GM21786 (cell line): ENCODE results near the gene VPS41.

Source experiments
- ATAC-seq: cut with Tn5 transposase; IDR thresholded peaks from one replicate; pipeline ENCODE4 v1.9.1; 2021; ENCODE audit not compliant: unreplicated experiment

VPS41 gene

DNA sequence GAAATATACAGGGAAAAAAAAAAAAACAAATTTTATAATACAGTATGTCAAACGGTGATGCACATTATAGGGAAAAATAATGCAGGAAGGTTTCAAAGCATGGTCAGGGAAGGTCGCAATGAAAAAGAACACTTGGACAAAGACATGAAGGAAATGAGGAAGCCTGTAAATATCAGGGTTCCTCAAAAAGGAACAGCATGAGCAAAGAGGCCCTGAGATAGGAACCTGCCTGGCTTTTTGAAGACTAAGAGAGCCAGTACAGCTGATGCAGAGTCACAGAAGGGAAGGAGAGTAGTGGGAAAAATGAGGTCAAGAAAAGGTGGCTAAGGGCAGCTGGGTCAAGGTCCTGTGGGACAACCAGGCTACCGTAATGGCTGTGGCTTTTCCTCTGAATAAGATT is 1.9 kb downstream of the VPS41 start:
- ATAC-seq, result no peak

DNA sequence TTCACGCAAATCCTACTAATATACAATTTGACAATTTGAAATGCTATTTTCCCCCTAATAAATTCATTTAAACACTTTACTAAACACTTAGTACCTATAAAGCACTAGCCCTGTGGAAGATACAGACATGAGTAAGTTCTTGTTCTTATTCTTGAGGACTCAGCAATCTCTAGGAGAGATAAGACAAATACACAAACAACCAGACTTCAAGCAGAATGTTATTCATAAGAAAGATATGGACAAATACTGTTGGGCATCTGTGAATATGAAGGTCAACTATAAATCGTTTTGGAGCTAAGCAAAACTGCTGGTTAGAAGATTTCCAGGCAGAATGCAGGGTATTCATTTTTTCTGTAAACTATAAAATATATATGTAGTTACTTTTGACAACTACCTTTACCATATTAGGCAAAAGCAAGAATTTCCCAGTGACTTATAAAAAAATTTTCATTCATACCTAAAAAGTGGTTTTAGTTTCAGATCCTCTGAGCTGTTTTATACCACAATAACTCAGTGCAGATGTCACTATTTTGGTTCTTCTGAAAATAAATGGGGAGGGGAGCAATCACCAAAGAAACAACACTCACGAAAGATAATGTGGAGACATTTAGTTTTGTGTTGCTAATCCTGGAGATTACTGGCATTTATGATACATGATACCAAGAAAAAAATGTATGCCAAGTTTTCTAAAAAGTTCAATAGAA is 3.8 kb downstream of the VPS41 start:
- ATAC-seq, result peak; percentile 47

DNA sequence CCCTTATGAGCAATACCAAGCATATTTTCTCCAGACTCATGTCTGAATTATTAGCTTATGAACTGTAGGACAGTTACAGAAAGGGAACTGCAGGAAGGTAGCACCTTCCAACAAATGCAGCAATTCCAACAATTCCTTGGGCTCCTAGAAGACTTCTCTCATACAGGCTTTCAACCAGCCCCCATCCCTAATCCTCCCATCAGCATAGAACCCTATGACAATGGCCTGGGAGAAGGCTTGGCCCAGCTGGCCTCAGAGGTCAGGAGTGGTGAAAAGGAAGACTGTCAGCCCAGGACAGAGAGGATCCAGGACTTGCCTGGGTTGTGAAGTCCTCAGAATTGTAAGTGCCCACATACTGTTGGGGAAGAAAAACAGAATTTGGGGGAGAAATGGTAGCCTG is 5.9 kb downstream of the VPS41 start:
- no peak for ATAC-seq

DNA sequence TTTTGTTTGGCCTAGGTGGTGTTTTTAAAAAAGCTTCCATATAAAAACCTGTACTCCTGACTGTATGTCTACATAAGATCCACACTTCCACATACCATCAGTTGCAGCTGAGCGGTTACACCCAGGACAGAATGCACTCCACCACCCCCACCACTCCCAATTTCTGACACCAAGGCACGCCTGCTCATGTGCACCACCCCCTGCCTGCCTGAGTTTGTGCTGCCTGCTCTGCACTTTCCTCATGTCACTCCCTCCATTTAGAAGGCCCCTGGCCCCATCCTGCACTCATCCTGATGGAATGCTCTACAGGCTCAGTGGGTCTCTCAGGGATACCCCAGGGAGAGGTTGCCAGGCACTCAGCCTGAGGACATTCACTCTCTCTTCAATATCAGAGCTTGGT is 6.5 kb downstream of the VPS41 start:
- ATAC-seq, result no peak

DNA sequence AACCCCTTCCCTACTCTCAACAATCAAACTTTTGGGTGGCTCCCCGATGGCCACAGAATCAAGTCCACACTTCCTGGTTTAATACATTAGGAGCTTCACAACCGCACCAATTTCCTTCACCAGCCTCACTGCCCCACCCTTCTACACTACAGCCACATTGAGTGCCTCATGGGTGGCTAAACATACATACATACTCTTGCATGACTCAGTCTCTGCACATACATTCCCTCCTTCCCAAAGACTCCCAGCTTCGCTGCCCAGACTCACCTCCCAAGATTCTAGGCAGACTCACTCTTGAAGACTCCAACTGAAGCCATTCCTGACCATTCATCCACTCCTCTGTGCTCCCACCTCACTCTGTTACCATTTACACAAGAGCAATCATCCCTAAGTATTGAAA is 15.9 kb downstream of the VPS41 start:
- no peak for ATAC-seq

GRCh38 chr7:38890597-38890996 is 18.4 kb downstream of the VPS41 start:
- ATAC-seq, result no peak

GRCh38 chr7:38889872-38890432 is 19.0 kb downstream of the VPS41 start:
- no peak for ATAC-seq

- no peak for ATAC-seq
Observed at GRCh38 chr7:38889079-38889478, 19.9 kb downstream of the VPS41 start.

GRCh38 chr7:38886265-38886664 is 22.7 kb downstream of the VPS41 start:
- no peak for ATAC-seq

- no peak for ATAC-seq
Observed at GRCh38 chr7:38883706-38884105, 25.3 kb downstream of the VPS41 start.

- ATAC-seq, result no peak
Observed at GRCh38 chr7:38881947-38882684, 26.9 kb downstream of the VPS41 start.

DNA sequence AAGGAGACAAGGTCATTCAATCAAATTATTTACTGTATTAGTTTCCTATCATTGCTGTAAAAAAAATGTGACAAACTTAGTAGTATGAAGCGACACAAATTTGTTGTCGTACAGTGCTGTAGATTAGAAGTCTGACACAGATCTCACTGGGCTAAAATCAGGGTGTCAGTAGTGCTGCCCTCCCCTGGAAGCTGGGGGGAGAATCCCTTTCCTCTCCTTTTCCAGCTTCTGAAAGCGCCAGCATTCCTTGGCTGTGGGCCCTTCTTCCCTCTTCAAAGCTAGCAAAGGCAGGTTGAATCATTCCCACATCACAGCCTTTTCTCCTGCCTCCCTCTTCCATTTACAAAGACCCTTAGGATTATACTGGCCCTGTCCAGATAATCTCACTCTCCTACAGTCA is 28.0 kb downstream of the VPS41 start:
- ATAC-seq, result no peak

DNA sequence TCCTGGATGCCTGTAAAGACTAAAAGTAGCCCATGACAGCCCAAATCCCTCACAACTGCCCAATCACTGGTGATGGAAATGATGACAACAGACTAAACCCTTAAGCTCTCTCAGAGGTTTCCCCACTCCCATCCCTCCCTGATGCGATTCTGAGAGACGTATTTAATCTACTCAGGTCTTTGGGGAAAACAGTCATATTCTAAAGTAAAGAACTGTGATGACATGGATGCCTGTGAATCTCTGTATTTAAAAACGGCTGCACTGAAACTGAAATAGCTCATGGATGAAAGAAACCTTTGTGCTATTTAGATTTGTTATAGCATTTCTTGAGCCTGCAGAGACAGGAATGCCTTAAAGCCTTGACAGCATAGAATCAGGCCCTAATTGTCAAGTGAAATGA is 28.5 kb downstream of the VPS41 start:
- no peak for ATAC-seq

GRCh38 chr7:38880035-38880434 is 29.0 kb downstream of the VPS41 start:
- no peak for ATAC-seq

DNA sequence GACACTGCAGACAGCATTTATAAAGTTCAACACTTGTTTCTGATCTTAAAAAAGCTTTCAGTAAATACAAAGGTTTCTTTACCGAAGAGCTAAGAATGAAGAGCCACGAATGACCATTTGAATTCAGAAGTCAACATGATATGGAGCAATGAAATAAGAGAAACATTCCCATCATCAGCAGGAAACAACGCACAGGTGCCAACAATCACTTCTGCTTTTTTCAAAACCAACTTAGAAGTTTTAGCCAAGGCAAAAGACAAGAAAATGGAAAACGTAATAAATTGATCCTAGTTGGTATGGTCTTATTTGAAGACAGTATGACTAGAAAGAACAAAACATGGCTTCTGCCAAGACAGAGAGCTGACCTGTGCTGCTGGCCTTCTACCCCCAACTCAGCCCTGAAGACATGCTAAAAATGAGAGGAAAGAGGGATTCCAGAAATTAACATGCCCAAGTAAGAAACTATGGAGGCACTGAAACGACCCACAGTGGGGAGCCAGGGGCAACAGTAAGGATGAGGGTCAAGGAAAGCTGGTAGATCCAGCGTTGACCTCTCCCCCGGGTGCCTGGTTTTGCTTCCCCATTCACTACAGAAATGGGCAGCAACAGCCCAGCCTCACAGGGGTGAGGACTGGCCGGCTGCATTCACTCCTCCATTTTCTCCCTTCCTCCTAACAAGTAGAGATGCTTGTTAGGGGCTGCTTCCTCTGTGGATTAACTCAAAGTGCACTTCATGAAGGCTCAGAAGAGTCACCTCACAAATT is 30.1 kb downstream of the VPS41 start:
- no peak for ATAC-seq

DNA sequence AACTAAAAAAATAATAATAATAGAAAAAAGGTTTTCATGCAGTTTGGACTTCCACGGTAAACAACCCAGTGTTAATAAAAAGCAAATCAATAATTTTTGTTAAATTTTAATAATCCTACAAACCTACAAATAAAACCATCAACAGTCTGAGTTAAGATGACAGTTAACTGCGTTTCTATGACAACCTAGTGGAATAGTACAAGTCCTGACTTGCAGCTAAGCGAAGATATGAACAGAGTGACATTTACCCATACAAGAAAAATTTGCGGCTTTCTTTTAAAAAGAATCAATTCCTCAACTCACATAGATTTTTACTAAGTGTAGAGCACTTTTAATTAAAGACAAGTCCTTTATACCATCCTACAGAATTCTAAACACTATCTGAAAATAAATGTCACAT is 35.6 kb downstream of the VPS41 start:
- ATAC-seq, result no peak

GRCh38 chr7:38872202-38872601 is 36.8 kb downstream of the VPS41 start:
- no peak for ATAC-seq

GRCh38 chr7:38870147-38870546 is 38.8 kb downstream of the VPS41 start:
- no peak for ATAC-seq

GRCh38 chr7:38863601-38864291 is 45.2 kb downstream of the VPS41 start:
- ATAC-seq, result no peak

DNA sequence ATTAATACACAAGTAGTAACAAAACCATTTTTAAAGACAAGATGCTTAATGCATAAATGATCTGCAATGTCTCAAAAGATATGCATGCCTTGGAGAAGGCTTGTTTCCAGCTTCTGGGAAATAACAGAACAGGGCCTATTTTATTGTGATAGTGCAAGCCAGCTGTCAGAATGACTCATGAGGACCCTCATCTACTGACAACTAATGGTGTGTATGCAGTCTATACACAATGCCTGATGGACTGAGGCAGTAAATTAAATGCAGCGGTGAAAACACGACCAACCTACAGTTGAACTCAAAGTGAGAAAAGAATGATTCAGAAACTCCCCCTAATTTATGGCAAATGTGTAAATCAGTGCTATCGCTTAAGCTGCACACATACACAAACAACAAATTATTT is 46.3 kb downstream of the VPS41 start:
- no peak for ATAC-seq

GRCh38 chr7:38858259-38858884 is 50.6 kb downstream of the VPS41 start:
- ATAC-seq, result no peak
